ENCODE data around the gene TXK.

TXK gene

DNA sequence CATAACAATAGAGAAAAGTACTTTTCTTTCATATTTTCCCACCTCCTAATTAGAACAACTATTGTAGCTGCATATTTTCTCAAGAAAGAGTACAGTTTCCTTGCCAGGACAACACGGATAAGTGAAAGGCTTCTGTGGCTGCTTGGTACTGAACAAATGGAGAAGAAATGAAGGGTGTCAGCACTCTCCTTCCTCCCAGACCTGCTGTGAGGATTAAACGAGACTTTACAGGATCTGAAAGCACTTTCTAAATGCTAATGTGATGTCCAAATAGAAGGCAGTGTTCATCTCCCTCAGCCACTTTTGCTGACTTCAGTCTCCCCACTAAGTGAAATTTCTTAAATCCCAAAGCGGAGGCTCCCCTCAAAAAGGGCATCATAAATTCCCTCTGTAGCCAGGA lies 103.6 kb downstream of the TXK start:
- H3K4me3 ChIP-seq (ENCODE audit: low read depth, low read length): no peak overlapping the region
- DNase-seq (ENCODE audit: low read depth): no peak
- TF ChIP-seq POLR2A (IDR thresholded peaks at IDR 0.05; ENCODE audit: extremely low read depth, insufficient read length) (no peak), MYC (IDR thresholded peaks at IDR 0.05; ENCODE audit: low read depth, low read length) (no peak)

DNA sequence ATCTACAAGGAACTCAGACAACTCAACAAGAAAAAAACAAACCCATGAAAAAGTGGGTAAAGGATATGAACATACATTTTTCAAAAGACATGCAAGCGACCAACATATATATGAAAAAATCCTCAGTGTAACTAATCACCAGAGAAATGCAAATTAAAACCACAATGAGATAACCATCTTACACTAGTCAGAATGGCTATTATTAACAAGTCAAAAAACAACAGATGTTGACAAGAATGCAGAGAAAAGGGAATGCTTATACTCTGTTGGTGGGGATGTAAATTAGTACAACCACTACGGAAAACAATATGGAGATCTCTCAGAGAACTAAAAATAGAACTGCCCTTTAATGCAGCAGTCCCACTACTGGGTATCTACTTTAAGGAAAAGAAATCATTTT lies 105.4 kb downstream of the TXK start:
- TF ChIP-seq, protein P1, sequence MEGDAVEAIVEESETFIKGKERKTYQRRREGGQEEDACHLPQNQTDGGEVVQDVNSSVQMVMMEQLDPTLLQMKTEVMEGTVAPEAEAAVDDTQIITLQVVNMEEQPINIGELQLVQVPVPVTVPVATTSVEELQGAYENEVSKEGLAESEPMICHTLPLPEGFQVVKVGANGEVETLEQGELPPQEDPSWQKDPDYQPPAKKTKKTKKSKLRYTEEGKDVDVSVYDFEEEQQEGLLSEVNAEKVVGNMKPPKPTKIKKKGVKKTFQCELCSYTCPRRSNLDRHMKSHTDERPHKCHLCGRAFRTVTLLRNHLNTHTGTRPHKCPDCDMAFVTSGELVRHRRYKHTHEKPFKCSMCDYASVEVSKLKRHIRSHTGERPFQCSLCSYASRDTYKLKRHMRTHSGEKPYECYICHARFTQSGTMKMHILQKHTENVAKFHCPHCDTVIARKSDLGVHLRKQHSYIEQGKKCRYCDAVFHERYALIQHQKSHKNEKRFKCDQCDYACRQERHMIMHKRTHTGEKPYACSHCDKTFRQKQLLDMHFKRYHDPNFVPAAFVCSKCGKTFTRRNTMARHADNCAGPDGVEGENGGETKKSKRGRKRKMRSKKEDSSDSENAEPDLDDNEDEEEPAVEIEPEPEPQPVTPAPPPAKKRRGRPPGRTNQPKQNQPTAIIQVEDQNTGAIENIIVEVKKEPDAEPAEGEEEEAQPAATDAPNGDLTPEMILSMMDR (IDR thresholded peaks at IDR 0.05; ENCODE audit: low read depth, low read length): no peak
- TF ChIP-seq, protein P2, sequence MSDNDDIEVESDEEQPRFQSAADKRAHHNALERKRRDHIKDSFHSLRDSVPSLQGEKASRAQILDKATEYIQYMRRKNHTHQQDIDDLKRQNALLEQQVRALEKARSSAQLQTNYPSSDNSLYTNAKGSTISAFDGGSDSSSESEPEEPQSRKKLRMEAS (IDR thresholded peaks at IDR 0.05; ENCODE audit: low read depth, low read length): no peak
- TF ChIP-seq POLR2A (IDR thresholded peaks at IDR 0.05; ENCODE audit: extremely low read depth, insufficient read length) (no peak), MYC (IDR thresholded peaks at IDR 0.05; ENCODE audit: low read depth, low read length) (no peak)
- DNase-seq (ENCODE audit: low read depth): no peak
- H3K4me3 ChIP-seq (ENCODE audit: low read depth, low read length): no peak overlapping the region

DNA sequence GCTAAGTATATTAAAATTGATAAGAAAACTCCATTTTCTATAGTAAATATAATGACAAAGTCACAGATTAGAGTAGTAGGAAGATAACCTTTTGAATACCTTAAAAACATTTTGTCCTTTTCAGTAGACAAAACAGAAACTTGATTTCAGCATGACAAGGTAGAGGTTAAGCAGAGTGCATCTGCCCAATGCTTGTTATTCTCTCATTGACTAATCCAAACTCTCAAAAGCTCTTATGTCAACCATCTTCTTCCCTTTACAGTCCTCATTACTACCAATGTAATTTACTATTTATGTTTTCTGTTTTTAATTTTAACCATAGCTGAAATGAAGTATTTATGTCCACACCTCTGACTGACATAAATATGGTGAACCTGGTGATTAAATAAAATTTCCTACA lies 106.4 kb downstream of the TXK start:
- TF ChIP-seq, protein P2 (IDR thresholded peaks at IDR 0.05; ENCODE audit: low read depth, low read length): no peak
- TF ChIP-seq POLR2A (IDR thresholded peaks at IDR 0.05; ENCODE audit: extremely low read depth, insufficient read length): no peak
- TF ChIP-seq, protein P1 (IDR thresholded peaks at IDR 0.05; ENCODE audit: low read depth, low read length): no peak
- TF ChIP-seq MYC (IDR thresholded peaks at IDR 0.05; ENCODE audit: low read depth, low read length): no peak
- H3K4me3 ChIP-seq (ENCODE audit: low read depth, low read length): no peak overlapping the region
- DNase-seq (ENCODE audit: low read depth): no peak

DNA sequence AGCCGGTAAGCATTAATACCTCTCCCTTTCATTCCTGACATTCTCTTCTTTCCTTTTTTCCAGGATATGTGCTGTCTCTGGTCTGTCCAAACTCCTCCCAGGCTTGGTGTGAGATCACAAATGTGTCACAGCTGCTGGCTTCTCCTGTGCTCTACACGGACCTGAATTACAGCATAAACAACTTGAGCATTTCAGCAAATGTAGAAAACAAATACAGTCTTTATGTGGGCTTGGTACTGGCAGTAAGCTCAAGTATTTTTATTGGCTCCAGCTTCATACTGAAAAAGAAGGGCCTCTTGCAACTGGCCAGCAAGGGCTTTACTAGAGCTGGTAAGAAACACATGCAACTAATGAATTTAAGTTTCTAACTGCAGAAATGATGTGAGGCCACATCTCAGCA lies 109.0 kb downstream of the TXK start:
- TF ChIP-seq, protein P1 (IDR thresholded peaks at IDR 0.05; ENCODE audit: low read depth, low read length): no peak
- TF ChIP-seq POLR2A (IDR thresholded peaks at IDR 0.05; ENCODE audit: extremely low read depth, insufficient read length) (no peak), MYC (IDR thresholded peaks at IDR 0.05; ENCODE audit: low read depth, low read length) (no peak)
- TF ChIP-seq, protein P2 (IDR thresholded peaks at IDR 0.05; ENCODE audit: low read depth, low read length): no peak
- H3K4me3 ChIP-seq (ENCODE audit: low read depth, low read length): no peak overlapping the region
- DNase-seq (ENCODE audit: low read depth): no peak

DNA sequence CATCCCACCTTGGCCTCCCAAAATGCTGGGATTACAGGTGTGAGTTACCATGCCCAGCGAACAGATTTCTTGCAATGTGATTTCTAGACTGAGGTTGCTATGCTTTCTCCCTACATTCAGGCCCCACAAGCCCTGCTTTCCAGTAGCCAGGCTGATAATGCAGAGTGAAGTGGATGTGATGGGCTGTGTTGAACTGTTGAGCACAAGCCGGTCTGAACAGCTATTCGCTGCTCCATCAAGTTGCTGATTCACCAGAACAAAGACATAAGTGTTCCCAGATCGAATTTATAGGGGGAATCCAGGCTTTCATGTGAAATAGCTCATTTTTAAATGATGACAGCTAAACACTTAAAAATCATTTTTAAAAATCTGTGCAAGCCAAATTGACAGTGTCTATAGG lies 109.5 kb downstream of the TXK start:
- no peak overlapping the region for H3K4me3 ChIP-seq (ENCODE audit: low read depth, low read length)
- DNase-seq (ENCODE audit: low read depth): no peak
- TF ChIP-seq MYC (IDR thresholded peaks at IDR 0.05; ENCODE audit: low read depth, low read length): no peak
- TF ChIP-seq, protein P2 (IDR thresholded peaks at IDR 0.05; ENCODE audit: low read depth, low read length): no peak
- no peak for TF ChIP-seq POLR2A (IDR thresholded peaks at IDR 0.05; ENCODE audit: extremely low read depth, insufficient read length)
- TF ChIP-seq, protein P1 (IDR thresholded peaks at IDR 0.05; ENCODE audit: low read depth, low read length): no peak

DNA sequence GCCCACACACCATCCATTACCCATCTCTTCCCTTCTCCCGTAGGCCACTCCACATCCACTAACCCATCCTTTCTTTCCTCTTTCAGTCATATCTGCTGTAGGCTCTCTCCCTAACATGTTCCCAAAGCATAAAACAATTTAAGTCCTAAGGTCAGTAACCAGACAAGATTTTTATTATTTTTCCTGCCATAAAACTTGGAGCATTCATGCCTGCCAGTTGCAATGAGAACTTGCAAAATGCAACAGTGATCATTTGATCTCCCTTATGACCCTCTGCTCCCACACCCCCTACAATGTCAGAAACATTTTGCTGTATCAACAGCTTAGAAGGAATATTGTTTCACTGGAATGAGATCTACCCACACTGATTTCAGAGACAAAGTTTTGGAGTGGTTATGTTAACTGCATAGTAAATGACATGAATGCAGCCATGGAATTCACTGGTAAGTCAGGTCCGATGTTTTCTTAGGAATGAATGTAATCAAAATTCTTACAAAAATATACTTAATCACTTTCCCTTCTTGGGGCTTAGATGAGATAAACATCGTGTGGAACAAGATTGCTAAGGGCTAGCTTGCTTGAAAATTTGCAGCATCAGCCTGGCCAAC lies 111.8 kb downstream of the TXK start:
- TF ChIP-seq, protein P1 (IDR thresholded peaks at IDR 0.05; ENCODE audit: low read depth, low read length): no peak
- H3K4me3 ChIP-seq (ENCODE audit: low read depth, low read length): no peak overlapping the region
- no peak for DNase-seq (ENCODE audit: low read depth)
